GM21723 (cell line): ENCODE measurements around the gene PLA2G4E.

Source experiments
- ATAC-seq: cut with Tn5 transposase; IDR thresholded peaks from one replicate; pipeline ENCODE4 v1.9.1; 2021; ENCODE audit warnings: mild to moderate bottlenecking, moderate library complexity; ENCODE audit not compliant: unreplicated experiment

PLA2G4E gene

DNA sequence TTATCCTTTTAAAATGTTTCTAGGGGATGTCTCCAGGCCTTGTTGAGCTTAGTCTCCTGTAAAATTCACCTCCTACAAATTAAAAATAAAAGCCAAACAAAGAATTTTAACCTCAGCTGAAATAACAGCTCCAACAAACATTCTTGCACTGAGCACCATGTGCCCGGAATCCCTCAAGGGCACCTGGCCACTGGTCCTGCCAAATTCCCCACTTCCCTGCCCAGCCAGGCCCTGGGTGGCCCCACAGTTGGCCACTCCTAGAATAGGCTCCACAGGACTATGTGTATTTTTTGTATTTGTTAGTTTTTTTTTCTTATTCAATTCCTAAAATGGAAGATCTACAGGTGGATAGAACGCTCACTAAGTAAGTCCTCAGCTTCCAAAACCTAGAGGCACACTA, 33.1 kb upstream of the PLA2G4E start:
- no peak for ATAC-seq

DNA sequence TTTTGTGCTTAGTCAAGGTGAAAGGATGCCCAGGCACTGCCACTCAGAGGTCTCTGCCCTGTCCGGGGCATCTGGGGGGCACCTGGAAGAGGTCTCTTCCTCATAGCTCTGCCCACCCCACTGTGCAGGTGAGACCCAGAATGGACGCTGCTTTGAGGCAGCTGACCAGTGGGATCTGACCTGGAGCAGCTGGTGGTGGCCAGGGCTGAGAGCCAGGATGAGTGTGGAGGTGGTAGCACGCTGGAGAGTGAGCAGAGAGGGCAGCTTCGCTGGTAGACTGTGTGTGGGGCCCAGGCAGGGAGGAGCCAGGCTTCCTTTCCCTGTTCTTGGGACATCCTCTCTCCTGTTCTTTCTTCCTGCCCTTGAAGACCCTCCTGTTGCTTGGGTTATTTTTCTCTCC, 32.2 kb upstream of the PLA2G4E start:
- ATAC-seq, result no peak

DNA sequence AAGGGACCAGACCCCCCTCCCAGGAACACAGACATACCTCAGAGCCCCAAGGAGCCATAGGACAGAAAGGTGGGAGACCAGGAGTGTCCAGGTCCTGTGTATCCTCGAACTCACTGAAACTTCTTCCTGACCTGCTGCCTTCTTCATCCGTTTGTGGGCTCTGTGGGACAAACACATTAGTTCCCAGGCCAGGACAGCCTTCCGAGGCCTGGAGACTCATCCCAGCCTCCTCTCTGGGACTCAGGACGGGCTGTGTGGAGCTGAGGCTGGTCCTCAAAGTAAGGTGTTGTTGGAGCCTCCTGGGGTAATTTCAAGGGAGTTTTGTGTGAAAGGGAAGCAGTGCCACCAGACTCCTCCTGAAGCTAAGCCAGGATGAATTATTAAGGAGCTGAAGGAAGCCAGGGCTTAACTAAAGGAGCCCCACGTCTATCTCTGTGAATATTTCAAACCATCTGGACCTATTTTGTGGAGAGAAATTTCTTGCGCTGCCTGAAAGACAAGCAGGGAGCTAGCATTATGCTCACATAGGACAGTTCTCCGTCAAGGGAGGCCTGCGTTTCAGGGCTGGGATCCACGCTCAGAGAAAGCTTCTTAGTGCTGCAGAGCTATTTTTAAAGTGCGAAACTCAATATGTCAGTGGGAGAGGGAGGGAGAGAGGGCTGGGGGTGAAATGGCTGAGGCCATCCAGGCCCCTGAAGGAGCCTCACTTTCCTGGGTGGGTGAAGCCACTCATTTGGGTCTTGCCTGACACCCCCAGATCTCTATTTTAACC, 29.8 kb upstream of the PLA2G4E start:
- ATAC-seq, result no peak

DNA sequence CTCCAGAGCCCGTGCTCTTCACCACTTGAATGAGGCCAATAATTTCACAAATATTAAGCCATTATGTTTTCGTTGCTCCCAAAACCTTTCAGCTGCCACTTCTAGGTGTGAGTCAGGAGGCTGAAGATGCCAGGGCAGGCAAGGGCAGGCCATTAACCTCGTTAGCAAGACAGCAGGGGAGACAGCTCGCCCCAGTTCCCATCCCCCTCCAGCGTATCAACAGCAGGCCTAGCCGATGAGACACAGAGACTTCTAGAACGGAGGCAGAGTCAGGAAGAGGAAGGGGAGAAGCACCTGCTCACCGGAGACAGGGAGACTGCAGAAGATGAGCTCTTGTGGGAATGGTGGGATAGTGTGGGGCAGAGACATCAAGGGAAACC, 28.0 kb upstream of the PLA2G4E start:
- no peak for ATAC-seq

DNA sequence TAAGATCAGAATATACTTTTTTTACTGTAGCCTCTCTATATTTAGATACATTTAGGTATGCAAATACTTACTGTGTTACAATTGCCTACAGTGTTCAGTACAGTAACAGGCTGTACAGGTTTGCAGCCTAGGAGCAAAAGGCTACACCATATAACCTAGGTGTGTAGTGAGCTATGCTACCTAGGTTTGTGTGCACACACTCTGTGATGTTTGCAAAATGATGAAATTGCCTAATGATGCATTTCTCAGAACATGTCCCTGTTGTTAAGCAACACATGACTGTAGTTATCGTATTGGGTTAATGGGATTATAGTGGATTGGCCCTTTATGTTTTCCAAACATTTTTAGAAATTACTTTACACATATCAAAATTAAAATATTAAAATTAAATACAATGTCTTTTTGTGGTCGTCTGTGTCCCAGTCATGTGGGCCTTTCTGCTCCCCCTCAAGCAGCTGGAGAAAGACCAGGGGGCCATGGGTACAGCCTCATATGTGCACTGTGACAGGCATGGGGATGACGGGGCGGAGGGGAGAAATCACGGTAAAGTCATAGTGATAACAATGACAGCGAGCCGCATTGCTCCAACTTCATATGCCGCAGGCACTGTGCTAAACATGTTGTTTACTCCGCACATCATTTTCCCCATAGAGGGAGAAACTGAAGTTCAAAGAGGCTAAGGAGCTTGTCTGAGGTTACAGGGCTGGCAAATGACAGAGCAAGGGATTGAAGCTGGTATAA, 27.4 kb upstream of the PLA2G4E start:
- no peak for ATAC-seq

DNA sequence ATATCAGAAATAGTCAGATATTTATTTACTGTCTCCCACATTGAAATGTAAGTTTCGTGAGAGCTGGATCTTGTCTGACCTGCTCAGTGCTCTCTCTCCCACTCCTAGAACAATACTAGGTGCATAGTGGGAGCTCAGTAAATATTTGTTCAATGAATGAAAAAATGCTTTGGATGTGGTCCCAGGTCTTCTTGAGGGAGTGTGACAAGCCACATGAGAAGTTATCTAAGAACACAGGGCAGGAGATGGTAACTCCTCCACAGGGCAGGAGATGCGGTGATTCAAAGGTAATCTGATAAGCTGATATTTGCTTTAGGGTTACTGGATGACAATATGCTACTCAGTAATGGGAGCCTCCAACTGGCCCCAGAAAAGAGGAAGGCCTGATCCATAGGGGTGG, 25.8 kb upstream of the PLA2G4E start:
- no peak for ATAC-seq

DNA sequence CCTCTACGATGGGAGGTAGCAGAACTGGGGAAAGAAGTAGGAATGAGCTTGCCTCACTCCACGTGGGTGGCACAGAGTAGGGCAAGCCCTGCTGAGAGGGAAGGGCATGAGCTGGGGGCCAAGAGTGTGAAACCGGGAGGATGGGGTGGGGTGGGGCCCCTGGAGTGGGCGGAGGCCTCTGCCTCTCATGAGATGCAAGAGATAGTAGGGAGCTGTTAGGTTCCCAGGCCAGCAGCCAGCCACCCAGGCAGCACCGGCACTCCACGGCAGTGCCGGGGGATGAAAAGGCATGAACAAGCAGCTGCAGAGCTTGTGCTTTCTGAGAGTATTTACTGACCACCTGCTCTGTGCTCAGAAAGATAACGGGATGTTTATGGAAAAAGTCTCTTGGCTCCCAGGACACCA, 24.4 kb upstream of the PLA2G4E start:
- ATAC-seq, result no peak

DNA sequence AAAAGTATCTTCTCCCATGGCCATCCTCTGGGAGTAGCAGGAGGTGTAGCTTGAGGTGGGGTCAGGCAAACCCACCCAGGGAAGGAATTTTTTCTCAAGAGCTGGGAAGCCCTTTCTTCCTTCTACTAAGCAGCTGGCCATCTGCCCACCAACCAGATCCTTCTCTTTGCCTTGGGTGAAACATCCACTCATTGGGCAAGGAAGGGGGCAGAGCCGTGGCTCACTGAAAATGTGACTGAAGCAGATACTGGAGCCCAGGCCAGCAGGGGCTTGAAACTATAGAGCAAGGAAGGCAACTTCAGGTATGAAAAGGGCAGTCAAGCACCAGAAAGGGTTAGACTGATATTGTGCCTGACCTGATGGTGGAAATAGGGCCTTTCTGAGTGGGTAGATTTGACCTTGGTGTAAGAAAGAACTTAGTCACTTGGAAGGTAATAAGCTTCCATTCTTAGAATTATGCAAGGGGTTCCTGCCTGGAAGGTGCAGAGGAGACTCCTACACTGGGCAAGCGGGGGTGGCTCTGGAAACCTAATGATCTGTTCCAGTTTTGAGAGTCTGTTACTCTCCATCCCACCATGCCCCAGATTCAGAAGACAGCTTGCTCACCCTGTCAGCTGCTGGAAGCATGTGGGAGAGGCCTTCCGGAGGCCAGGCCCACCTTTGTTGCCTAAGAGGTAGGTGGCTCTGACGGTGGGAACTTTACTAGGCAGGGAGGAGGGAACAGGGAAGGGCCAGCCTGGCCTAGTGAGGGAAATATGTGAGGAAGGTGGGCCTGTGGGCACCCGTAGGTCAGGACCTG, 22.0 kb upstream of the PLA2G4E start:
- ATAC-seq, result no peak

DNA sequence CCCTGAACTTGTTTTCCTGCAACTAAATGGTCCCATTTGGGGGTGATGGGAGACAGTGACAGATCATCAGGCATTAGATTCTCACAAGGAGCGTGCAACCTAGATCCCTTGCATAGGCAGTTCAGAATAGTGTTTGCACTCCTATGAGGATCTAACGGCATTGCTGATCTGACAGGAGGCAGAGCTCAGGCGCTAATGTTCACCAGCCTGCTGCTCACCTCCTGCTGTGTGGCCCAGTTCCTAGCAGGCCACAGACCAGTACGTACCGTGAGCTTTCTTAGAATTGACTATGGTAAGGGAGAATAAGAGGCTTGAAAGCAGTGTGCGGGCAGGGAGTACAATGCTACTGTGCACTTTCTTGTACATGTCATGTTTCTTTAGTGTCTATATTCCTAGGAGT, 17.6 kb upstream of the PLA2G4E start:
- no peak for ATAC-seq

DNA sequence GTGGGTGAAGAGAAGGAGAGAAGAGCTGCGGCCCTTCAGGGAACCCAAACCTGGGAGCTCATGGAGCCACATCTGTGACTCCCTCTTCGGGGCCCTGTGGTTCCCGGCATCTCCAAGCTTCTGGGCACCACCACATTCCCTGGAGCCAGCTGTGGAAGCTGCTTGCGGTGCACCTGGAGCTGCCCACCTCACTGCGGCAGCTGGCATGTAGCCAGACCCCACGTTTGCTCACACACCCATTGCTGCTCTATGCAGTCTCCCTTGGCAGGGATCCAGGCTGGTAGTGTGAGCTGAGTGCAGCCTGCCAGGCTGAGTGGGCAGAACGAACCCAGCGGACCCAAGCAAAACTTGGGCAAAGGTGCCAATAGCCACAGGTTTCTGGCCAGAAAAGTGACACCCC, 16.8 kb upstream of the PLA2G4E start:
- no peak for ATAC-seq

DNA sequence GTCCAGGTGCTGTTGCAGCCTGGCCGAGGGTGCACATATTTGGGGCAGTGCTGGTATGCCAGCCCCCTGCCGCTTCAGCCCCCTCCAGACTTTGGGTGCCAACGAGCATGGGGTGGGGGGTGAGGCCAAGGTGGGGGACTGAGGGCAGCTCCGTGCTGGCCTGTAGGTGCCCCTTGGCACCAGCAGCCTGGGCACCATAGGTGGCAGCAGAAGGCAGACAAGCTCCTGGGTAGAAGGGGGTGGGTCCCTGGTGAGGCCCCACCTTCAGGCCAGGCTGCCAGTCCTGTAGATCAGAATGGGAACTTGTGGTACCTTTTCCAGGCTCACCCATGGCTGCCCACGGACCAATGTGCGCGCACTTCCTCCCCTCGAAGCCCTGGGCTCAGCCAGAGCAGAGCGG, 16.1 kb upstream of the PLA2G4E start:
- ATAC-seq, result no peak

DNA sequence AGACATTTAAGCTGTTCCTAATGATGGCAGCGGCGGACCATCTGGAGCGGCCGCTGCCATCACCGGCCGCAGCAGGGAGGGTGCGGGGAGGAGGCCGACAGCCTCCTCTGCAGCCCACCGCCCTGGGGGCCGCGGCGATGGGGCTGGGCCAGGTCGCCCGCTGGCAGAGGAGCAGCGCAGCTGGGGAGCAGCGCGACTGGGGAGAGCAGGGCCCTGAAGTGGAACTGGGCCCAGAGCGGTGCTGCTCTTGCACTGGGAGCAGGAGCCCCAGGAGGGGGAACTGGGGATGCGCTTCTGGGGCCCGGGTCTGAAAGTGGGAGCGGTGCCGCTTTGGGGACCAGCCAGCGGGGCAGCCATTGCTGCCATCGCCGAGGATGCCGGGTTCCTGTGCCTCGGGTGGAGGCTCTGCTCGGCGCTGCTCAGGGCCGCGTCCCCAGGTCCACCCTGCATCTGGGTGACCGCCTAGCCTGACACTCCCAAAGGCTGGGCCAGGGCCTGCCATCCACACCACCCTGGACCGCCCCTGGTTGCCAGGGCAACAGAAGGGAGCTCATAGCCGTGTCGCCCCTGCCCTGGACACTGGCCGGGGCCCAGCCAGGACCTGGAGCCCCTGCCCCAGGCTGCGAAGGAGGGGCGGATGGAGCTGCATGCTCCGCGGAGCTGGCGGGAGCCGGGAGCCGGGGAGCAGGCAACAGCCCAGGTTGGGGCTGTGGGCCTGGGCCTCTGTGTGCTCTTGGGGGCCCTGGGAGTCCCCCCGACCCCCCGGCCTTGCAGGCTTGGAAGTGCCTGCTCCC, 15.5 kb upstream of the PLA2G4E start:
- ATAC-seq, result no peak

DNA sequence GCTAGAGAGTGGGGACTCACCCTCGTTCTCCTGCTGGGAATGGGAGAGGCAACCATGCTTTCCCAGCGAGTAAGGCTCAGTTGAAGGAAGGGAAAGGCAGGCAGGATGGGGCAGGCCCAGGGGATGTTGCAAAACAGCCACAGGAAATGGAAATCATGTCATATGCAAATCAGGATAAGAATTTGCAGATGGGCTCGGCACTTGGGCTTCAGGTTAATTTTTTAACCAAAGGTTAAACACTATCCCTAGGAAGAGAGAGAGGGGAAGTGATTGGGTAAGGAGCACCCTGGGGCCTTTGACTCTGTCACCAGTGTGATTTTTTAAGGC, 14.6 kb upstream of the PLA2G4E start:
- peak; percentile 59 for ATAC-seq

DNA sequence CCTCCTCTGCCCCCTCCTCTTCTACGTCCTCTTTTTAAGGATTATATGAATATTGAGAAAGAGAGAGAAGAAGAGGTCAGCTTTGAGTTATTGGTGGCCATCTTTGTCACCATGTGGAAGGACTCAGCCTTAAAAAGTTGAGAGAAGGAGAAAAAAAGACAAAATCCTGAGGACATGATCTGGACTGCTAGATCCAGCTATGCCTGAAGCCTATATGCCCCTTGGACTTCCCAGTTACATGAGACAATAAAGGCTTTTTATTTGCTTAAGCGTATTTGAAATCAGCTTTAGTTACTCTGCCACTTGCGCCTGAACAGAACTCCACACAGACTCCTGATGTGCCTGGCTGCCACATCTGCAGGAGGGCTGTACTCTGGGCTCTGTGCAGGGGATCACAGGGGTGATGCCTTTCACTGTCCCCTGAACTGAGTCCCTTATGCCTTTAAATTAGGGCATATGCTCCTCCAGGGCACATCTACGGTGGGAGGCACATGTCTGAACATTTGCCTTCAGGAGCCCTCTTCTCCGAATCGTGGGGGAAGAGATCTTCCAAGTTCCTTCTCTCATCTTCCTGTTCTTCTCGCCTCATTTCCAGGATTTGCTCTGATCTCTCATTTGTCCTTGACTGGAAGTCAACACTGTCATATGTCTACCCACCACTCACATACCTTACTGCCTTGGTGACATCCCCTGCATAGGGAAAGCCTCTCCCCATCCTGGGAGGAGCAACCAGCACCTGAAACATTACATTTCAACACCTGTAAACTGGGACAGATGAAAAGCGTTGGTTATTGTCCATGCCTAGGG, 14.0 kb upstream of the PLA2G4E start:
- no peak for ATAC-seq

DNA sequence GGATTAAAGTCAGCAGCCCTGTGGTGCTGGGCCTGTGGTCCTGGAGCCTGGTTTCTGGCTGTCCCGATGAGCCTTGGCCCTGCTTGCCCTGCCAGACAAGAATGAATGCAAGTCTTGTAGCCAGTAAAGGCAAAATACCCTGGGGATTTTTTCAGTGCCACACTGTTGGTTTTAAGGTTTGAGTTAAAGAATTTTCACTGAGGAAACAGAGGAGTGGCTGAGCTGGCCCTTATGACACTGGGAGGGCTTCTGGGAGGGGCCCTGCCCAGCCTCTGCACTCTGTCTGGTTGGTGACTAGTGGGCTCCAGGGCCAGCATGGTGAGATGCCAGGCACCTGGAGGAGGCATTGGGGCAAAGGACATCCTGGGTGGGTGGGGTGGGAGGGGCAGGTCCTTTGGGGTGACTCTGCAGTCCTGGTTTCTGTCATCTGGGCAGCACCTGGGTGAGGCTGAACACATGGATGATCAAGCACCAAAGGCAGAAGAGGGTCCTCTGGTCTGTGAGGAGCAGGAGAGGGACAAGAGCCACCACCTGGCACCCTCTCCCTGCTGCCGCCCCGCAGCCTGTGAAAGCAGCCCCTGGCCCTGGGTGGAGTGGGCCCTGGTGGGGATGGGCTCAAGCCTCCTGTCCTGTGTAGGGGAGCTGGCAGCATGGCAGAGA, 12.5 kb upstream of the PLA2G4E start:
- no peak for ATAC-seq

DNA sequence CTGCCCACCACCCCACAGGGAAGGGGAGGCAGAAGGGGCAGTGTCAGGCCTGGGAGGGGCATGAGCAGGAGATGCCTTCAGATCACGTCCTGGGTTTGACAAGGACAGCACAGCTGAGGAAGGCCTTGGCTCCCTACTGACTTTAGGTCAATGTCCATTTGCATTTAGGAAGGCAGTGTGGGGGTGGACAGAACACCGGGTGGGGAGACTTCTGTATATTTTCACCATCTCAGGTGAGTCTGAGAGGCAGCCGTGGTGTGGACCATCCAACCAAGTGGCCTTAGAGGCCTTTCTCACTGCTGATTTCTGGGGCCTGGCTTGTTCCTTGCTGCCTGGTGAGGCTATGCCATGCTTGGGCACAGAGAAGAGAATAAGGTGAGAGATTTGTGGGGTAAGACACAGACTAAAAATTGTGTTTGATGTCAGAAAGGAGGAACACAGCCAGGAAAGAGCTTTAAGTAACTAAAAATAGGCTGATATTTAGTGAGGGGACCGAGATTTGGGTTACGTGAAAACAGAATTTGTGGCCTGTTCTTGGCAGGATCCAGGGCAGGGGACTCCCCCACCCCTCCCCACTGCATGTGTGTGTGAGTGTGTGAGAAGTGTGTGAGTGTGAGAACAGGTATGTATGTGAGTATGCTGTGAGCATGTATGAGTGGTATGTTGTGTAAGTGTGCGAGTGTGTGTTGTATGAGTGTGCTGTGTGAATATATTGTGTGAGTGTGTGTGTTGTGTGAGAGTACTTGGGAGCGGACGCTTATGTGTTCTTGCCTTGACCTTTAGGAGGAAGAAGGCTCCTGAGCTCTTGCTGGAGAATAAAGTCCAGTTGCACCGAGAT, 11.8 kb upstream of the PLA2G4E start:
- ATAC-seq, result no peak

DNA sequence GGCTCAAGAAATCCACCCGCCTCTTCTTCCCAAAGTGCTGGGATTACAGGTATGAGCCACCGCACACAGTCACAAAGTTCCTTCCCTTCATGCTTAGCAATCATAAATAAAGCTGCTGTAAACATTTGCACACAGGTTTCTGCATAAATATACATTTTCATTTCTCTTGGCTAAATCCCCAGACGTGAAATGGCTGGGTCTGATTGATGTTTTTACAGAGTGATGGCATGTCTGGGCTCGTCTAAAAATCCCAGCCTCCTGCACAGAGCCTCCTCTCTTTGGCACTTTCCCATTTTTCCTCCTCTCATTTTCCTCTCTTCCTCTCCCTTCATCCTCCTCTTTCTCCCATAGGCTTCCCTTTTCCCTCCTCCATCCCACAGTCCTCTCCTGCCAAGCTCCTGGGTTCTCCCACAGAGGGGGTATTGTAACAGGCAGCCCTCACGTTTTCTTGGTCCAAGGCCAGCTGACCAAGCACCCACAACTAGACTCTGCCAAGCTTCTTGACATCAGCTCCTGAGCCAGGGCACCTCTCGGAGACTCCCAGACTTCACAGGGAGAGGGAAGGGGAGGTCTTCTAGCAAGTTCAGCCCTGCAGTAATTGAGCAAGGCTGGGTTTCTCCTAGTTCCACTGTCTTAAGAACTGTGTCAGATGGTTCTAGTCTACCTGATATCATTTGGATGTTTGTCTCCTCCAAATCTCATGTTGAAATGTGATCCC, 10.5 kb upstream of the PLA2G4E start:
- no peak for ATAC-seq

DNA sequence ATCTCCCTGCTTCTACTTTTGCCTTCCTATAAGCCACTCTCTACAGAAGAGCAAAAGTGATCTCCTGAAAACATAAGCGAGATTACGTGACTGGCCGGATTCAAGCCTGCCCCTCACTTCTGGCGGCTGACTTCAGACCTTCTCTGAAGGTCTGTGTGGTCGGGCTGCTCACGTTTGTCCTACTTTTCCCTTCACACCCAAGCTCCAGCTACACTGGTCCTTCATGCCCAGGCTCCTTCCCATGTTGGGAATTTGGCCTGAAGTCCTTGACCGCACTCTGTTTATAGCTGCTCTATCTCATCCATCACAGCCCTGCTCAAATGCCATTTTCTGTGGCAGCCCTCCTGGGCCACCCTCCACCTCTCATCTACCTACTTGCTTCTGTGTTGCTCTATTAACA, 6.7 kb upstream of the PLA2G4E start:
- no peak for ATAC-seq
